Right lobe of liver (tissue), 4 donors: ENCODE results near the gene HFM1.

ENCODE experiments used
- CTCF ChIP-seq, 4 donors: fragments of 200-600 bp in 3 of 4; fragments of 450-650 bp in 1 of 4; IDR thresholded peaks; one replicate each; pipeline versions ENCODE4 v1.5.1 to v1.8.0; 2016 to 2022; ENCODE audit warnings: antibody characterized with exemption in 4 of 4, mild to moderate bottlenecking in 2 of 4
- POLR2A ChIP-seq: fragments of 450-650 bp; IDR thresholded peaks from one replicate; pipeline ENCODE4 v1.6.1; 2017; ENCODE audit warnings: antibody characterized with exemption, mild to moderate bottlenecking
- donor health status: DM: no; HTN: no; CAD: no.
- donor health status: DM: no; HTN: no; CAD: no.
- donor health status: DM: no; HTN: yes; CAD: no.

- TF ChIP-seq CTCF (IDR thresholded peaks at IDR 0.05): no peak
- TF ChIP-seq POLR2A: no peak
Measured at GRCh38 chr1:91307784-91308409, 96.7 kb downstream of the HFM1 start.
